Activated T-cell treated with anti-CD3 and anti-CD28 coated beads for 1 hour (primary cell): ENCODE results near the gene KIF26A.

Experiments
- DNase-seq: peaks from one replicate; pipeline ENCODE4 v3.0.0-alpha.2; 2020; ENCODE audit warnings: low read depth

The KIF26A gene

GRCh38 chr14:104113631-104114420, 24.6 kb upstream of the KIF26A start:
- no peak for DNase-seq

- DNase-seq = no peak
Measured at GRCh38 chr14:104114421-104115130, 23.8 kb upstream of the KIF26A start.

- no peak for DNase-seq
Measured at GRCh38 chr14:104115131-104115600, 23.2 kb upstream of the KIF26A start.

- DNase-seq = no peak
Measured at GRCh38 chr14:104115691-104116287, 22.6 kb upstream of the KIF26A start.

GRCh38 chr14:104116288-104116755, 22.1 kb upstream of the KIF26A start:
- DNase-seq = no peak

- DNase-seq = no peak
Measured at GRCh38 chr14:104116756-104117340, 21.5 kb upstream of the KIF26A start.

GRCh38 chr14:104117341-104118005, 20.9 kb upstream of the KIF26A start:
- no peak for DNase-seq

- no peak for DNase-seq
Measured at GRCh38 chr14:104118006-104118844, 20.2 kb upstream of the KIF26A start.

- no peak for DNase-seq
Measured at GRCh38 chr14:104119119-104119487, 19.3 kb upstream of the KIF26A start.

GRCh38 chr14:104119488-104120251, 18.7 kb upstream of the KIF26A start:
- no peak for DNase-seq

- DNase-seq = no peak
Measured at GRCh38 chr14:104120281-104120741, 18.1 kb upstream of the KIF26A start.

GRCh38 chr14:104121142-104121541, 17.2 kb upstream of the KIF26A start:
- no peak for DNase-seq

GRCh38 chr14:104123879-104124278, 14.5 kb upstream of the KIF26A start:
- DNase-seq = no peak

GRCh38 chr14:104125011-104125410, 13.4 kb upstream of the KIF26A start:
- no peak for DNase-seq

GRCh38 chr14:104126753-104127152, 11.6 kb upstream of the KIF26A start:
- DNase-seq = no peak

- no peak for DNase-seq
Measured at GRCh38 chr14:104128981-104129380, 9.4 kb upstream of the KIF26A start.

GRCh38 chr14:104129556-104129955, 8.8 kb upstream of the KIF26A start:
- no peak for DNase-seq

- no peak for DNase-seq
Measured at GRCh38 chr14:104130974-104131651, 7.3 kb upstream of the KIF26A start.

- no peak for DNase-seq
Measured at GRCh38 chr14:104131968-104132732, 6.2 kb upstream of the KIF26A start.
